ENCODE data around the gene GALE. TPM values are rescaled to one million over a fixed set of nuclear protein-coding genes. Genes with fewer than 3 reads are reported as not detected.

The GALE gene
- total and polyA plus RNA-seq, 5 experiments from 2014 or later = 8.0 to 12.7 (median 8.7) TPM

Other genes starting within 250 kb of the GALE start
- gene ID3, start 241.3 kb downstream of the GALE start, total RNA-seq = 10 to 100 TPM; 60.9 to 64.8 TPM
- 1 to 10 TPM; 2.7 to 10.0 (median 4.6) TPM for gene ID3, start 241.3 kb downstream of the GALE start, polyA plus RNA-seq
- gene RPL11, start 108.9 kb downstream of the GALE start, total RNA-seq = 1,000 to 10,000 TPM; 2,047 to 2,067 TPM
- 1,000 to 10,000 TPM; 1,566 to 1,847 (median 1,638) TPM for gene RPL11, start 108.9 kb downstream of the GALE start, polyA plus RNA-seq
- gene ELOA, start 57.3 kb downstream of the GALE start, total RNA-seq = 10 to 100 TPM; 27.0 to 27.6 TPM
- 10 to 100 TPM; 17.0 to 26.4 (median 19.1) TPM for gene ELOA, start 57.3 kb downstream of the GALE start, polyA plus RNA-seq
- gene PITHD1, start 22.3 kb downstream of the GALE start, total RNA-seq = 10 to 100 TPM; 79.1 to 86.6 TPM
- 10 to 100 TPM; 68.1 to 80.6 (median 74.3) TPM for gene PITHD1, start 22.3 kb downstream of the GALE start, polyA plus RNA-seq
- gene LYPLA2, start 9.6 kb downstream of the GALE start, total RNA-seq = 10 to 100 TPM; 52.9 to 62.5 TPM
- gene LYPLA2, start 9.6 kb downstream of the GALE start, polyA plus RNA-seq = 100 to 1,000 TPM in 2 of 3 donors, 10 to 100 TPM in 1; 90.3 to 104 (median 101) TPM
- 10 to 100 TPM; 32.0 to 37.7 TPM for gene HMGCL, start 24.7 kb upstream of the GALE start, total RNA-seq
- gene HMGCL, start 24.7 kb upstream of the GALE start, polyA plus RNA-seq = 10 to 100 TPM; 25.9 to 37.9 (median 34.3) TPM
- gene FUCA1, start 67.5 kb upstream of the GALE start, total RNA-seq = 10 to 100 TPM; 14.8 to 18.4 TPM
- gene FUCA1, start 67.5 kb upstream of the GALE start, polyA plus RNA-seq = 10 to 100 TPM in 2 of 3 donors, 1 to 10 TPM in 1; 8.1 to 13.8 (median 10.7) TPM
- 1 to 10 TPM in 1 of 2 experiments, under 1 TPM in 1; 0.99 to 1.1 TPM for gene CNR2, start 112.6 kb upstream of the GALE start, total RNA-seq
- 1 to 10 TPM in 1 of 3 donors, under 1 TPM in 2; 0.05 to 3.2 (median 0.57) TPM for gene CNR2, start 112.6 kb upstream of the GALE start, polyA plus RNA-seq
- 100 to 1,000 TPM; 179 to 182 TPM for gene PNRC2, start 159.1 kb upstream of the GALE start, total RNA-seq
- 100 to 1,000 TPM; 117 to 139 (median 121) TPM for gene PNRC2, start 159.1 kb upstream of the GALE start, polyA plus RNA-seq
- 100 to 1,000 TPM; 207 to 219 TPM for gene SRSF10, start 179.6 kb upstream of the GALE start, total RNA-seq
- 100 to 1,000 TPM in 2 of 3 donors, 10 to 100 TPM in 1; 98.6 to 125 (median 104) TPM for gene SRSF10, start 179.6 kb upstream of the GALE start, polyA plus RNA-seq